HEK293 (cell line): Measurements from ENCODE around the gene DNHD1.

Source experiments
- CTCF ChIA-PET: fragments of 350-600 bp; formaldehyde crosslinking; extraction: SDS; loops from one replicate; lab custom pipeline; 2021; ENCODE audit warnings: antibody characterized with exemption; lab: Yijun Ruan, JAX
- POLR2A ChIA-PET: fragments of 300-600 bp; formaldehyde crosslinking; extraction: SDS; loops from one replicate; lab custom pipeline; 2020; ENCODE audit warnings: antibody characterized with exemption, inconsistent platforms; lab: Yijun Ruan, JAX
- H3K27ac ChIP-seq: fragments of 200-500 bp; sonication (Bioruptor generic); 2 replicates; pipeline ENCODE4 v1.5.1; 2014; ENCODE audit warnings: low read depth, low read length, control low read depth, inconsistent platforms; ENCODE audit errors: extremely low read depth
- H3K36me3 ChIP-seq, 2 experiments: fragments of 200-500 bp in 1 of 2; sonication (Bioruptor generic) in 1 of 2; 1 replicate in 1 of 2; 2 replicates in 1 of 2; pipeline ENCODE4 v1.5.1; 2014 to 2017; ENCODE audit warnings: inconsistent platforms in 2 of 2, low read length in 2 of 2; ENCODE audit not compliant: control insufficient read depth in 2 of 2, insufficient read depth in 1 of 2
- H3K4me1 ChIP-seq: fragments of 200-500 bp; sonication (Bioruptor generic); 2 replicates; pipeline ENCODE4 v1.5.1; 2014; ENCODE audit warnings: mild to moderate bottlenecking, low read length, inconsistent platforms; ENCODE audit not compliant: control insufficient read depth, insufficient read depth
- H3K4me3 ChIP-seq: 2 replicates; pipeline ENCODE4 v1.5.1; 2011; ENCODE audit warnings: low read depth, mild to moderate bottlenecking, control low read depth, low read length, moderate library complexity
- H3K9me3 ChIP-seq: fragments of 200-500 bp; sonication (Bioruptor generic); 2 replicates; pipeline ENCODE4 v1.5.1; 2014; ENCODE audit warnings: low read depth, low read length, inconsistent platforms; ENCODE audit not compliant: control insufficient read depth, insufficient read depth
- CTCF ChIP-seq: fragments of 450-650 bp; formaldehyde crosslinking; IDR thresholded peaks from 2 replicates; pipeline ENCODE4 v1.5.1; 2016; ENCODE audit warnings: missing biosample characterization, missing genetic modification characterization
- ELK4 ChIP-seq: IDR thresholded peaks from 2 replicates; pipeline ENCODE4 v1.6.1; 2011; ENCODE audit warnings: mild to moderate bottlenecking, low read depth, low read length, borderline replicate concordance
- GLIS1 ChIP-seq: fragments of 450-650 bp; formaldehyde crosslinking; IDR thresholded peaks from 2 replicates; pipeline ENCODE4 v1.5.1; 2016; ENCODE audit warnings: missing biosample characterization, missing genetic modification characterization
- KLF1 ChIP-seq: fragments of 450-650 bp; formaldehyde crosslinking; IDR thresholded peaks from 2 replicates; pipeline ENCODE4 v1.5.1; 2016; ENCODE audit warnings: missing biosample characterization, missing genetic modification characterization
- KLF16 ChIP-seq: fragments of 450-650 bp; formaldehyde crosslinking; IDR thresholded peaks from 2 replicates; pipeline ENCODE4 v1.5.1; 2017; ENCODE audit warnings: missing biosample characterization, missing genetic modification characterization
- KLF9 ChIP-seq: fragments of 450-650 bp; formaldehyde crosslinking; IDR thresholded peaks from 2 replicates; pipeline ENCODE4 v1.5.1; 2016; ENCODE audit warnings: missing biosample characterization, missing genetic modification characterization, low read depth
- OSR2 ChIP-seq: fragments of 450-650 bp; formaldehyde crosslinking; IDR thresholded peaks from 2 replicates; pipeline ENCODE4 v1.5.1; 2016; ENCODE audit warnings: missing biosample characterization, missing genetic modification characterization
- PATZ1 ChIP-seq: fragments of 450-650 bp; formaldehyde crosslinking; IDR thresholded peaks from 2 replicates; pipeline ENCODE4 v1.5.1; 2016; ENCODE audit warnings: missing biosample characterization, missing genetic modification characterization
- SCRT1 ChIP-seq: fragments of 450-650 bp; formaldehyde crosslinking; IDR thresholded peaks from 2 replicates; pipeline ENCODE4 v1.5.1; 2016; ENCODE audit warnings: missing biosample characterization, missing genetic modification characterization, borderline replicate concordance
- SCRT2 ChIP-seq: fragments of 450-650 bp; formaldehyde crosslinking; IDR thresholded peaks from 2 replicates; pipeline ENCODE4 v1.5.1; 2016; ENCODE audit warnings: missing biosample characterization, missing genetic modification characterization
- TRIM28 ChIP-seq: IDR thresholded peaks from 2 replicates; pipeline ENCODE4 v1.6.1; 2011; ENCODE audit warnings: low read length, control low read depth, borderline replicate concordance
- YY1 ChIP-seq: fragments of 450-650 bp; formaldehyde crosslinking; IDR thresholded peaks from 2 replicates; pipeline ENCODE4 v1.5.1; 2018; ENCODE audit warnings: missing biosample characterization, missing genetic modification characterization
- ZBTB17 ChIP-seq: fragments of 450-650 bp; formaldehyde crosslinking; IDR thresholded peaks from 2 replicates; pipeline ENCODE4 v1.5.1; 2016; ENCODE audit warnings: missing biosample characterization, missing genetic modification characterization
- ZNF114 ChIP-seq: fragments of 450-650 bp; formaldehyde crosslinking; IDR thresholded peaks from 2 replicates; pipeline ENCODE4 v1.5.0; 2017; ENCODE audit warnings: missing biosample characterization, missing genetic modification characterization
- ZNF146 ChIP-seq: fragments of 450-650 bp; formaldehyde crosslinking; IDR thresholded peaks from 2 replicates; pipeline ENCODE4 v1.5.1; 2016; ENCODE audit warnings: missing biosample characterization, missing genetic modification characterization
- ZNF19 ChIP-seq: fragments of 450-650 bp; formaldehyde crosslinking; IDR thresholded peaks from 2 replicates; pipeline ENCODE4; 2016; ENCODE audit warnings: missing biosample characterization, missing genetic modification characterization, low read depth
- ZNF280D ChIP-seq: fragments of 450-650 bp; formaldehyde crosslinking; IDR thresholded peaks from 2 replicates; pipeline ENCODE4 v1.5.1; 2016; ENCODE audit warnings: missing biosample characterization, missing genetic modification characterization
- ZNF335 ChIP-seq: fragments of 450-650 bp; formaldehyde crosslinking; conservative IDR thresholded peaks from 2 replicates; pipeline ENCODE4 v1.5.1; 2016; ENCODE audit warnings: missing biosample characterization, missing genetic modification characterization
- ZNF362 ChIP-seq: fragments of 450-650 bp; formaldehyde crosslinking; IDR thresholded peaks from 2 replicates; pipeline ENCODE4 v1.5.1; 2016; ENCODE audit warnings: missing biosample characterization, missing genetic modification characterization
- ZNF449 ChIP-seq: fragments of 450-650 bp; formaldehyde crosslinking; IDR thresholded peaks from 2 replicates; pipeline ENCODE4 v1.5.1; 2017; ENCODE audit warnings: missing biosample characterization, mild to moderate bottlenecking, missing genetic modification characterization, moderate library complexity
- ZNF654 ChIP-seq: fragments of 450-650 bp; formaldehyde crosslinking; IDR thresholded peaks from 2 replicates; pipeline ENCODE4 v1.5.1; 2016; ENCODE audit warnings: low read depth, missing biosample characterization, missing genetic modification characterization
- ZNF664 ChIP-seq: fragments of 450-650 bp; formaldehyde crosslinking; IDR thresholded peaks from 2 replicates; pipeline ENCODE4 v1.5.1; 2016; ENCODE audit warnings: missing biosample characterization, missing genetic modification characterization
- ZNF701 ChIP-seq: fragments of 450-650 bp; formaldehyde crosslinking; IDR thresholded peaks from 2 replicates; pipeline ENCODE4 v1.5.1; 2016; ENCODE audit warnings: missing biosample characterization, missing genetic modification characterization
- ZNF707 ChIP-seq: fragments of 450-650 bp; formaldehyde crosslinking; IDR thresholded peaks from 2 replicates; pipeline ENCODE4 v1.5.1; 2016; ENCODE audit warnings: missing biosample characterization, missing genetic modification characterization

DNHD1 gene

GRCh38 chr11:6530848-6531247 lies 33.8 kb downstream of the DNHD1 start:
- ChIA-PET CTCF (interaction anchor here (0.5 to 5.3 kb wide), 37 partner anchors 10 to 1050 kb away, joined by 3 to 44 read pairs (median 5); partner anchors contain the start of gene MRPL17), POLR2A (interaction anchor here (1.0 to 1.6 kb wide), 3 partner anchors 50 to 153 kb away, joined by 3 to 6 read pairs (median 4); partner anchors contain the start of genes ARFIP2, MRPL17 and TIMM10B)
- peaks cover 0 to 42% of the 10 kb centered on the region in 2 experiments; a peak in 1 of 3 replicates for H3K36me3 ChIP-seq
- no peaks in the 10 kb centered on the region for H3K9me3 ChIP-seq
- H3K27ac ChIP-seq = no peak overlapping the region
- TF ChIP-seq ZNF664 (tag by site-specific recombination) (no peak), ZNF335 (tag by site-specific recombination) (no peak), ZNF19 (tag by site-specific recombination) (no peak), ZBTB17 (tag by site-specific recombination) (no peak), ZNF701 (tag by site-specific recombination) (no peak), GLIS1 (tag by site-specific recombination) (no peak), ZNF280D (tag by site-specific recombination) (no peak), YY1 (tag by site-specific recombination) (no peak), KLF9 (no peak), KLF1 (tag by site-specific recombination) (no peak), TRIM28 (no peak), ZNF707 (tag by site-specific recombination) (no peak), ELK4 (no peak), SCRT1 (no peak), ZNF449 (tag by site-specific recombination) (no peak), ZNF362 (tag by site-specific recombination) (no peak), KLF16 (no peak), ZNF146 (tag by site-specific recombination) (no peak)
- H3K4me1 ChIP-seq = no peaks in the 10 kb centered on the region
- H3K4me3 ChIP-seq = no peak overlapping the region

- TF ChIP-seq SCRT2 (tag by site-specific recombination) (peak; percentile 99), ZNF114 (no peak), OSR2 (peak; percentile 39; the same call in 1 of the 2 replicates), PATZ1 (tag by site-specific recombination) (no peak), CTCF (0 out of 2 replicates have a peak, but pooled peaks have one; percentile 43), ZNF654 (tag by site-specific recombination) (peak; percentile 76), SCRT1 (peak; percentile 97)
- peaks cover 0 to 42% of the 10 kb centered on the region in 2 experiments; a peak in 1 of 3 replicates for H3K36me3 ChIP-seq
- no peak overlapping the region for H3K4me3 ChIP-seq
- ChIA-PET CTCF (interaction anchor here (0.5 to 5.3 kb wide), 36 partner anchors 10 to 1050 kb away, joined by 3 to 44 read pairs (median 5); partner anchors contain the start of gene MRPL17), POLR2A (interaction anchor here (1.0 to 1.6 kb wide), 3 partner anchors 50 to 152 kb away, joined by 3 to 6 read pairs (median 4); partner anchors contain the start of genes ARFIP2, MRPL17 and TIMM10B)
- no peaks in the 10 kb centered on the region for H3K4me1 ChIP-seq
- no peak overlapping the region for H3K27ac ChIP-seq
- no peaks in the 10 kb centered on the region for H3K9me3 ChIP-seq
Observed at GRCh38 chr11:6531267-6531752, 34.2 kb downstream of the DNHD1 start.
